ENCODE results near the gene KCNH1. TPM values are rescaled to one million over a fixed set of nuclear protein-coding genes. Genes with fewer than 3 reads are reported as not detected.
A peak's percentile ranks its signal among the peaks of the same experiment; 100 is the strongest.
"Not testable (repeated sequence)": the region's sequence is repeated elsewhere in the genome, so short reads cannot be mapped to it uniquely, and the experiment has no call there.

Gene KCNH1
- total RNA-seq, 1 donor from 2014 or later, result not detected

DNA sequence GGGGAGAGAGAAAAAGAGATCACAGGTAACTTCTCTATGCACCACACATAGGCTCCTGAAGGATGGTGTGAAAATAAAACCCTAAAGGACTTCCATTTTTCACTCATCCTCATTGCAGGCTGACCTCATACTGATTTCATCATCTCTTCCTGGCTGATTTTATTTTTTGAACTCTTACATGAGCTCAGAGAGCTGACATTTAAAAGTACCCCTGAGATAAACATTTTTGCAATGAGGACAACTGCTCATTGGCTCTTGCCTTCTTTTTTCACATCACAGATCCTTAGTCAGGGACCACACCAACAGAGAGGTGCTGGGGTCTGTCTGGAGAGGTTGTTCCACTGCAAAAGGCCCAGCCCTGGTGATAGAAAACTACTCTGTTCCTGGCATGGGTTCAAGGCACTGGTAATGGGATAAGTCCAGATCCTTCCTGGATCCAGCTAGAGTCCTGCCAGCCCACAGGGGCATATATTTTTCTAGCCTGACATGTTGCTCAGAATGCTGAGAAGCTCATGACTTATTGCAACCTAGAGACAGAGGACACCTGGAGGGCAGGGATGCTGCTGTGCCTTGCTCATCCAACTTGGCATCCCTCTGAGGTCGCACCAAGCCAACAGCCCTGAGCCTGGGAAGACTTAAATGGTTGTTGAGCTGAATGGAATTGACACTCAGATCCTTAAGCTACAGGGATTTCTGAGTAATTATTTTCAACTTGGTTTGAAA, 445.3 kb downstream of the KCNH1 start:
- ATAC-seq (ENCODE audit: poor library complexity), result peak; percentile 41
- intact Hi-C loops (cut with DNase I), result no loop called here
- DNase-seq, result no peak

GRCh38 chr1:210687582-210688279, 446.2 kb downstream of the KCNH1 start:
- intact Hi-C loops (cut with DNase I), result no loop called here
- DNase-seq (no peak), ATAC-seq (ENCODE audit: poor library complexity) (no peak)

DNA sequence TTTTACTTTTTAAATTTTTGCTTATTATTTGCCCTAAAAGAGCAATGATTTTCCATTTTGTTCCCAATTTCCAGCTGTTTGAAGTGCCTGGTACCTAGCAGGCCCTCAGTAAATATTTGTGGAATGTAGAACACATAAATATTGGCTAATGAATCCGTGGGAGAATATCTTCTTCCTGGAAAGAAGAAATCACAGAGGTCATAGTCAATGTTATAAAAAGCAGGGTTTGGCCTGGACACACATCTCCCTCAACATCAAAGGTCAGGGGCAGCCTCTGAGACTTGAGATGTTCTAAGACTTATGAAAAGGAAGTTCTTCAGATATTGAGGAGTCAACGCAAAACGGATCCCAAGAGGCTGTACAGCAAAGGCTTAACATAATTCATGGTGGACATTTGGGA, 447.1 kb downstream of the KCNH1 start:
- ATAC-seq (ENCODE audit: poor library complexity) (no peak), DNase-seq (no peak)
- intact Hi-C loops (cut with DNase I), result no loop called here

GRCh38 chr1:210685295-210685650, 448.7 kb downstream of the KCNH1 start:
- intact Hi-C loops (cut with DNase I), result no loop called here
- ATAC-seq (ENCODE audit: poor library complexity) (no peak), DNase-seq (no peak)

DNA sequence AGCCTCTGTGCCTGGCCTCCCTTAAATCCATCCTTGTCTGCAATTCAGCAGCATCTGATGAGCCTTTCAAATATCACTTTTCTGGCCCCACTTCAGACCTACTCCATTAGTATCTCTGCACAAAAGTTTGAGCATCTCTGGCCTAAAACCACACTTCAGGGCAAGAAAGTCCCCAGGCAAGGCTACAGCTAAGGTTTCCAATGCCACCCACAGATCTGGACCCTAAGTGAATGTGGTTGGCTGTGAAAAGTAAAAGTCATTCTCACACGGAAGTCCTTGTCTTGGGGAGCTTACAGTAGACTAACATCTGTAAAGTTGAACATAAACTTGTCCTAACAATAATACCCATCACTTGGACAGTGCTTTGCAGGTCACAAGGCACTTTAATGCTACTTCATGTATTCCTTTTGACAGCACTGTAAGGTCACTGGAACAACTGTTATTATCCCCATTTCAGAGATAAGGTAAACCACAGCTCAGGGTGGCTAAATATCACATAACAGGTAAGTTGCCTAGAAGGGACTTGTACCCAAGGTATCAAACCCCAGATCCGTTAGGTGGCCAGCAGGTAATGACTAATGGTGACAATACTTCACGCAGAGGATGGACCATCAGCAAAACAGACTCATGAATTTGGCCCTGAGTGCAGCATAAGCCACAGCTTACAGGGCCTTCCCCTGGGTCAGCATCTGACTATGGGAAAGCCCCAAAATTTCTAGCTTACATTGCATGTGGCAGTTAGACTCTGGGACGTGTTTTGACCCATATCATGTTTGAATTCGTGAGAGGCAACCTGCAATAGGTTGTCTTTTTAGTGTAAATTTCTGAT, 449.3 kb downstream of the KCNH1 start:
- intact Hi-C loops (cut with DNase I), result no loop called here
- ATAC-seq (ENCODE audit: poor library complexity), result no peak
- no peak for DNase-seq

DNA sequence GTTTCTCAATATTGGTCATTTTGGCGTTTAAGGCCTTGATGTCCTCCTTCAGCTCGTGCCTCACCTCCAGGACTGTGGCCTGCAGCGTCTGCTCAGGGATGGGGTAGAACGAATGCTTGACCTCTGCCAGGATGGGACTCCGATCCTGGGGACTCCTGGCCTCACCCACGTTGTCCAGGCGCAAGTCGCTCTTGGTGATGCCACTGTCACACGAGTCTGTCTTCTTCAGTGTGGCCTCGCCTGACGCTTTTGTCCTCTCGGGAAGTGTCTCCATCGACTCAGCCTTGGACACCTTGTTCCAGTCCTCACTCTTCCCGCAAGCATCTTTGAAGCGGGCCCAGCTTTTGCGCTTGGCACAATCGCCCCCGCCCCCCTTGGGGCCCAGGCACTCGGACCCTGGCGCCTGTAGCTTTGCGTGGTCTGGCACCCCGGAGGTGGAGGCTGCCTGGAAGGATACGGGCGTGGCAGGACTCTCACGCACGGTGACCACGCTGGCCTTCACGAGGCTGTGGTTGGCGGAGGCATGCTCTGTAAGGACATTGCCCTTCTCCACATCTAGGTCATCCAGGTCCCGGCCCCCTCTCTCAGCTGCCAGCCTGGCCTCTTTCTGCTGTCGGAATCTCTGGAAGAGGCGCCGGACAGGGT, 450.4 kb downstream of the KCNH1 start:
- ATAC-seq (ENCODE audit: poor library complexity) (no peak), DNase-seq (no peak)
- intact Hi-C loops (cut with DNase I), result no loop called here

GRCh38 chr1:210681158-210681557, 452.8 kb downstream of the KCNH1 start:
- DNase-seq (no peak), ATAC-seq (ENCODE audit: poor library complexity) (no peak)
- intact Hi-C loops (cut with DNase I), result no loop called here

DNA sequence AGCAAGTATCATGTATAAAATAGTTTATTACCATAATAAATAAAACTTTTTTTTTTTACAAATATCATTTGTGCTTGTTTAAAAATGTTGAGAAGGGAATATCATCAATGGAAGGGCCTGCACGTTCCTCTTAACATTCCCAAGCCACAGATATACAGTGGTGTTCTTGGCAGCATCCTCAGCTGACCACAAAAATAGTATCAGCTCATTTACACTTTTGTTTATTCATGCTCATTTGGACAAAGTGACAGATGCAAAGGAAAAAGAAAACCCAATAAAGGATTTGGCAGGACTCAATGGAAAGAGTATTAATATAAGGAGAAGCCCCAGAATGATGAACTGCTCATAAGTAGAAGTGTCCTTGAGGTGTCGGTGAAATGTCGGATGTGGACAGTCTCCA, 455.6 kb downstream of the KCNH1 start:
- intact Hi-C loops (cut with DNase I), result no loop called here
- DNase-seq, result no peak
- no peak for ATAC-seq (ENCODE audit: poor library complexity)

GRCh38 chr1:210677533-210677932, 456.4 kb downstream of the KCNH1 start:
- intact Hi-C loops (cut with DNase I), result no loop called here
- DNase-seq (no peak), ATAC-seq (ENCODE audit: poor library complexity) (peak; percentile 51)

DNA sequence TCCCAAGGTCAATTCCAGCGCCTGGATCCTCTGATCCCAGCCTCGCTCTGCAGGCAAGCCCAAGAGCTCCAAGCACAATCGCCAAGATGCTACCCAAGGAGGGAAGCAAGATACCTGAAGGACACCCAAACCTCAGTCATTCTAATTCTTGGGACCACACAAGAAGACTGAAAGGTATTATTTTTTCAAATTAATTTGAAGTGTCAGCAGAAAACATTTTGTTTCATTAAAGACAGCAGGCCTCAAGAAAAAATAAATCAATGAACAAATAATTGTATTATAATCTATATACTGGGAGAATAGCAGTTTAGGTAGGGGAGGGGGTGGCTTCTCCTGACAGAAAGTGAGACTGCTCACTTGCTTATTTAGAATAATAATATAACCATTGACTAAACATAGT, 457.4 kb downstream of the KCNH1 start:
- ATAC-seq (ENCODE audit: poor library complexity) (no peak), DNase-seq (no peak)
- intact Hi-C loops (cut with DNase I), result no loop called here

- intact Hi-C loops (cut with DNase I), result no loop called here
- ATAC-seq (ENCODE audit: poor library complexity) (no peak), DNase-seq (no peak)
Measured at GRCh38 chr1:210674151-210674550, 459.8 kb downstream of the KCNH1 start.

DNA sequence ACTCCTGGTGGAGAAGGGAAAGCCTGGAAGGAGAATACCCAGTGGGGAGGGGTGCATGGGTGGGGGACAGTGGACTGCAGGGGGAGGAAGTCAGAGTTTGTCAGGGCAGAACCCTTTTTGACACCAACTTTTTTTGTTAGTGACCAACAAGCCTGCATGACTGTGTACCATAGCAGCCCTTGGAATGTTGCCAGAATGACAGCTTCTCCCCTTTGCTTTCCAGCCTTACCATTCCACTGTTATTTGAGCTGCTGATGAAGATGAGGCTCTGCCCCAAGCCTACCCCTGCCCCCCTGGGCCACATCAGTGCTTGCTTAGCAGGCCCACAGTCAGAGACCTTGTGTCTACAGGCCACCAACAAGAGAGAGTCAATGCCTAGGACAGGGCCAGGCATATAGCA, 464.0 kb downstream of the KCNH1 start:
- intact Hi-C loops (cut with DNase I), result no loop called here
- no peak for ATAC-seq (ENCODE audit: poor library complexity)
- DNase-seq, result no peak

DNA sequence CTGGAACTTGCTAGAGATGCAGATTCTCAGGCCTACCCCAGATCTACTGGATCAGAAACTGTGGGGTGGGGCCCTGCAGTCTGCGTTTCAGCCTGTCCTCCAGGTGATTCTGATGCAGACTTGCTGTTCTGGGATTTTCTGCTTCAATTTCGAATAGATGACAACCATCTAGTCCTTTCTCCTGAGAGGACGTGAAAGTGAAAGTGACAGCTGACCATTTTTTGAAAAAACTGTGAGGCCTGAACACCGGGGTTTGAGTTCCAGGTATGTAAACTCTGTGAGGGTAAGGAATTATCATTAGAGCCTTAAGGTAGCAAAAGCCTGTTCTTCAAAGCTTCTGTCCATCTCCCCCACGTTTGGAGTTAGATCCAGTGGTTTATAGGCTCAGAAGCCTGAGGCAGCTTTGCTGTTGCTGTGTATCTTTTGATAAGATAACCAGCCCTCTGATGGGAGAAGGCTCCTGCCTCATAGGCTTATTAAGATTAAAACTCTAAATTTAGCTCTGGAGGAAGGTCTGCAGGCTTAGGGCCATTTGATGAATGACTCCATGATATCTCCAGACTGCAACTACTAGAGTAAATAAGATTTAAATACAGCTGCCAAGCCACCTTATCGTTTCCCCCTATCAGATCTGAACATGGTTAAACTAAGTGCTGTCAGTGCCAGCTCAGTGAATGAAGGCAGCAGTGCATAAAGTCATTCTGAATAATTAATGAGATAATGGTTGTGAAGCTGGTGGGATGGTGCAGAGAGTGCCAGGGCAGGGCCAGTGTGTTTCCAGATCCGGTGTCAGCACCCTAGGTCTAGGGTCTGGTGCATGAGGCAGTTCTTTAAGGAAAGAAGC, 470.0 kb downstream of the KCNH1 start:
- ATAC-seq (ENCODE audit: poor library complexity), result no peak

DNA sequence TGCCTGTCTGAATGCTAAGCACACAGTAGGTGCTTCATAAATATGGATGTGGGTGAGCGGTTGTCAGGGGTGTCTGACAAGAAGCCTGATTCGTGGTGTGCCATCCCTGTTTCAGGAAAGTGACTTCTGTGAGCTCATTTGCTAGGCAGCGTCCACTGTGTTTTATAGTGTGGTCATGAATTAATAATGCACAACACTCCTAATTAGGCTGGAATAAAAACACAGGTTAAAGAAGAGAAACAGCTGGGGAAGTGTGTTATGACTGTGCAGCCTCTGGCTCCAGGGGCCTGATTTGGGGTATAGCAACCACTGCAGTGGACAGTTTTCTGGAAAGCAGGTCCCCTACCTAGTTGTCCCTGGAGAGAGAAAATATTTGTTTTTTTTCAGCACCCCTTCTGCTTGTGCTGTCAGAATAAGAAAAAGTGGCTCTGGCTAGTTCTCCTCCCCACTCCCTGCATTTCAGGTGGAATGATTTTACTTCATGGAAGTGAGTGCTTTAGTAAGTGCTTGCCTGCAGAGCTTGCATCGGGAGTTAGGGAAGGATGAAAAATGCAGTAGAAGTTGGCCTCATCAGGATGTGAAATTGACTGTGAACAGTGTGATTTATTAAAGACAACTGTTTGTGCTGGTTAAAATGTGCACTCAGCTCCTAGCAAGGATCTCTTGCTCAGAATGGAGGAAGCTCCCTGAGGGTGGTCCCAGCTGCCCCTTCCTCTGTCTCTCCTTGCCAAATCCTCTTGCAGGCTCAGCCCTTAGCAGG, 471.5 kb downstream of the KCNH1 start:
- intact Hi-C loops (cut with DNase I), result no loop called here
- ATAC-seq (ENCODE audit: poor library complexity) (no peak), DNase-seq (no peak)

More for the DNA sequence above, 470.0 kb downstream of the KCNH1 start:
- no peak for DNase-seq
- intact Hi-C loops (cut with DNase I), result no loop called here

DNA sequence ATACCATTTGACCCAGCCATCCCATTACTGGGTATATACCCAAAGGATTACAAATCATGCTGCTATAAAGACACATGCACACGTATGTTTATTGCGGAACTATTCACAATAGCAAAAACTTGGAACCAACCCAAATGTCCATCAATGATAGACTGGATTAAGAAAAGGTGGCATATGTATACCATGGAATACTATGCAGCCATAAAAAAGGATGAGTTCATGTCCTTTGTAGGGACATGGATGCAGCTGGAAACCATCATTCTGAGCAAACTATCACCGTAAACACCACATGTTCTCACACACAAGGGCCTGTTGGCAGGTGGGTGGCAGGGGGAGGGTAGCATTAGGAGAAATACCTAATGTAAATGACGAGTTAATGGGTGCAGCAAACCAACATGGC, 472.4 kb downstream of the KCNH1 start:
- intact Hi-C loops (cut with DNase I); ATAC-seq (ENCODE audit: poor library complexity); DNase-seq: not testable (repeated sequence)

DNA sequence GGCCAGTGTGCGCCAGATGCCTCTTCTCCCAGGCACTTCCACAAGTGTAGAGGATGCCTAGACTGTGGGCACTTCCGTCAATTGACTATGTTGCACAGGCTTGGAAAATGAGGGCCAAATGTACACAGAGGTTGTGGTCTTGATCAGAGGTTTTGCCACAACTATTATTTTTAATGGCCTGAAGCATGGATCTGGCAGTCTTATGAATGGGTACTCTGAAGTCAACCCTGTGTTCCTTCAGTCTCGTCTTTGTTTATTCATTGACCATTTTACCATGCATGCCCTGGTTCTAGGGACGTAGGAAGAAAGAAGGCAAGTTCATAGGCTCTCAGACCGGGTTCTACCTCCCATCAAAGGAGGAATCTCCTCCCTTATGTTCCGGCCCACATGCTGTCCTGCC, 476.1 kb downstream of the KCNH1 start:
- DNase-seq (no peak), ATAC-seq (ENCODE audit: poor library complexity) (no peak)
- intact Hi-C loops (cut with DNase I), result no loop called here

DNA sequence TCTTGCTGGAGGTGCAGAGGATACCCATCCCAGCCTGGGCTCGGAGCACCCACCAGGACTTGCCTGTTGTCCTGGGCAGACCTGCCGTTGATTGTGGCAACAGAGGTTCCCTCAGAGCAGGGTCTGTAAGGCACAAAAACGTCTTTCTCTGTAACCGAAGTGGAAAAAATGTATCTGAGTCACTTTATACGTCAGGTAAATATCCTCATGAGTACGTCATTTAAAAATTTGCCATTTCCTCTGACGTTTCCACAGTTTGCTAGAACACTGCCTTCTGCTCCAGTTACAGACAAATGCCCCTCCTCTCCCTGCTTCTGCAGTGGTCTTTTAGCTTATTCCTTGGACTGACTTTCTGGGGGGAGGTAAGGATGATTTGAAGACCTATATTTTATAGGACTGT, 478.4 kb downstream of the KCNH1 start:
- intact Hi-C loops (cut with DNase I), result no loop called here
- ATAC-seq (ENCODE audit: poor library complexity) (no peak), DNase-seq (no peak)

Data from Right ventricle myocardium superior (tissue), 1 donor.